Activated T-cell treated with anti-CD3 and anti-CD28 coated beads, Interleukin-2, amount 50 U/mL, for 4 hours (primary cell): ENCODE data around the gene RAB9A. TPM values are rescaled to one million over a fixed set of nuclear protein-coding genes. Genes with fewer than 3 reads are reported as not detected.

ENCODE experiments used
- ATAC-seq, 2 donors: fragments of 200-7000 bp; cut with Tn5 transposase; one replicate each; pipeline ENCODE4 v1.10.0; 2021
- DNase-seq: peaks from one replicate; pipeline ENCODE4 v3.0.0-alpha.2; 2020
- H3K27me3 Mint-ChIP-seq: one replicate; pipeline ENCODE4 v1.8.0; 2021; ENCODE audit warnings: low read depth, mixed read lengths
- H3K36me3 Mint-ChIP-seq: one replicate; pipeline ENCODE4 v1.8.0; 2022; ENCODE audit warnings: mixed read lengths; ENCODE audit not compliant: insufficient read depth
- H3K4me1 Mint-ChIP-seq: one replicate; pipeline ENCODE4 v1.8.0; 2021; ENCODE audit warnings: low read depth, mixed read lengths
- H3K4me3 Mint-ChIP-seq: one replicate; pipeline ENCODE4 v1.8.0; 2021; ENCODE audit warnings: mild to moderate bottlenecking, moderate library complexity, mixed read lengths
- H3K9me3 Mint-ChIP-seq: one replicate; pipeline ENCODE4 v1.8.0; 2021; ENCODE audit warnings: mixed read lengths
- total RNA-seq, 3 donors: library from RNA; stranded (reverse); gene quantifications; one replicate each; pipeline ENCODE4 v1.2.1, GENCODE V29; 2021

The RAB9A gene
- total RNA-seq, 3 donors from 2014 or later = 11.8 to 17.8 (median 17.3) TPM

GRCh38 chrX:13687203-13687602 is 1.7 kb upstream of the RAB9A start:
- Mint-ChIP-seq H3K4me3 (no peak overlapping the region), H3K9me3 (no peaks in the 10 kb centered on the region), H3K4me1 (peaks cover 45% of the 10 kb centered on the region), H3K27me3 (no peaks in the 10 kb centered on the region), H3K36me3 (no peaks in the 10 kb centered on the region)
- DNase-seq (no peak), ATAC-seq (no peak)

- Mint-ChIP-seq H3K36me3 (peaks cover 5% of the 10 kb centered on the region), H3K27me3 (no peaks in the 10 kb centered on the region), H3K4me3 (peak overlapping the region; percentile 88), H3K9me3 (no peaks in the 10 kb centered on the region), H3K4me1 (peaks cover 58% of the 10 kb centered on the region)
- ATAC-seq = peak; percentile 8 to 20
- no peak for DNase-seq
Measured at GRCh38 chrX:13688384-13688957, 457 bp upstream of the RAB9A start.

- peak overlapping the region; percentile 88 for H3K4me3 Mint-ChIP-seq
- DNase-seq (no peak), ATAC-seq (no peak)
- H3K9me3 Mint-ChIP-seq = no peaks in the 10 kb centered on the region
- no peaks in the 10 kb centered on the region for H3K27me3 Mint-ChIP-seq
- peaks cover 67% of the 10 kb centered on the region for H3K4me1 Mint-ChIP-seq
- peaks cover 8% of the 10 kb centered on the region for H3K36me3 Mint-ChIP-seq
Measured at GRCh38 chrX:13689741-13690211, 848 bp downstream of the RAB9A start.

- Mint-ChIP-seq H3K4me3 (peak overlapping the region; percentile 88), H3K4me1 (peaks cover 69% of the 10 kb centered on the region), H3K36me3 (peaks cover 8% of the 10 kb centered on the region), H3K27me3 (no peaks in the 10 kb centered on the region), H3K9me3 (no peaks in the 10 kb centered on the region)
- no peak for ATAC-seq
- DNase-seq = no peak
Measured at GRCh38 chrX:13690836-13691235, 1.9 kb downstream of the RAB9A start.

GRCh38 chrX:13691841-13692371 is 3.0 kb downstream of the RAB9A start:
- H3K4me3 Mint-ChIP-seq = peak overlapping the region; percentile 45
- H3K4me1 Mint-ChIP-seq = peaks cover 76% of the 10 kb centered on the region
- DNase-seq (no peak), ATAC-seq (no peak)
- peaks cover 8% of the 10 kb centered on the region for H3K36me3 Mint-ChIP-seq
- H3K27me3 Mint-ChIP-seq = no peaks in the 10 kb centered on the region
- H3K9me3 Mint-ChIP-seq = no peaks in the 10 kb centered on the region

- peaks cover 10% of the 10 kb centered on the region for H3K36me3 Mint-ChIP-seq
- no peak for ATAC-seq
Measured at GRCh38 chrX:13692771-13693231, 3.9 kb downstream of the RAB9A start.

GRCh38 chrX:13693341-13693961 is 4.5 kb downstream of the RAB9A start:
- Mint-ChIP-seq H3K4me1 (peaks cover 72% of the 10 kb centered on the region), H3K9me3 (no peaks in the 10 kb centered on the region), H3K4me3 (peak overlapping the region; percentile 45), H3K27me3 (no peaks in the 10 kb centered on the region), H3K36me3 (peaks cover 10% of the 10 kb centered on the region)
- DNase-seq (no peak), ATAC-seq (no peak)

More at GRCh38 chrX:13692771-13693231, 3.9 kb downstream of the RAB9A start:
- Mint-ChIP-seq H3K9me3 (no peaks in the 10 kb centered on the region), H3K27me3 (no peaks in the 10 kb centered on the region), H3K4me3 (peak overlapping the region; percentile 45), H3K4me1 (peaks cover 75% of the 10 kb centered on the region)
- DNase-seq = no peak

- no peak overlapping the region for H3K4me3 Mint-ChIP-seq
- H3K27me3 Mint-ChIP-seq = no peaks in the 10 kb centered on the region
- ATAC-seq = no peak
- DNase-seq = no peak
- H3K36me3 Mint-ChIP-seq = peaks cover 10% of the 10 kb centered on the region
- peaks cover 79% of the 10 kb centered on the region for H3K4me1 Mint-ChIP-seq
- H3K9me3 Mint-ChIP-seq = no peaks in the 10 kb centered on the region
Measured at GRCh38 chrX:13694359-13694758, 5.4 kb downstream of the RAB9A start.

- ATAC-seq (no peak), DNase-seq (no peak)
- H3K9me3 Mint-ChIP-seq = no peaks in the 10 kb centered on the region
- no peak overlapping the region for H3K4me3 Mint-ChIP-seq
- H3K36me3 Mint-ChIP-seq = peaks cover 10% of the 10 kb centered on the region
- H3K4me1 Mint-ChIP-seq = peaks cover 80% of the 10 kb centered on the region
- no peaks in the 10 kb centered on the region for H3K27me3 Mint-ChIP-seq
Measured at GRCh38 chrX:13694983-13695382, 6.1 kb downstream of the RAB9A start.

- peaks cover 10% of the 10 kb centered on the region for H3K36me3 Mint-ChIP-seq
- H3K4me1 Mint-ChIP-seq = peaks cover 73% of the 10 kb centered on the region
- H3K4me3 Mint-ChIP-seq = no peak overlapping the region
- H3K9me3 Mint-ChIP-seq = no peaks in the 10 kb centered on the region
- H3K27me3 Mint-ChIP-seq = no peaks in the 10 kb centered on the region
- no peak for DNase-seq
- no peak for ATAC-seq
Measured at GRCh38 chrX:13695601-13696115, 6.7 kb downstream of the RAB9A start.

GRCh38 chrX:13697455-13697854 is 8.5 kb downstream of the RAB9A start:
- Mint-ChIP-seq H3K27me3 (no peaks in the 10 kb centered on the region), H3K9me3 (no peaks in the 10 kb centered on the region), H3K4me3 (no peak overlapping the region), H3K4me1 (peaks cover 76% of the 10 kb centered on the region), H3K36me3 (peaks cover 10% of the 10 kb centered on the region)
- ATAC-seq = peak in 1 of 2 donors; percentile 20
- no peak for DNase-seq

GRCh38 chrX:13697976-13698375 is 9.0 kb downstream of the RAB9A start:
- H3K27me3 Mint-ChIP-seq = no peaks in the 10 kb centered on the region
- peaks cover 8% of the 10 kb centered on the region for H3K36me3 Mint-ChIP-seq
- H3K4me3 Mint-ChIP-seq = no peak overlapping the region
- peaks cover 76% of the 10 kb centered on the region for H3K4me1 Mint-ChIP-seq
- DNase-seq (no peak), ATAC-seq (no peak)
- H3K9me3 Mint-ChIP-seq = no peaks in the 10 kb centered on the region

- DNase-seq = no peak
- H3K4me1 Mint-ChIP-seq = peaks cover 76% of the 10 kb centered on the region
Measured at GRCh38 chrX:13698432-13698831, 9.5 kb downstream of the RAB9A start.

GRCh38 chrX:13699183-13699826 is 10.4 kb downstream of the RAB9A start:
- Mint-ChIP-seq H3K9me3 (no peaks in the 10 kb centered on the region), H3K27me3 (no peaks in the 10 kb centered on the region), H3K36me3 (peaks cover 5% of the 10 kb centered on the region), H3K4me3 (no peak overlapping the region), H3K4me1 (peaks cover 75% of the 10 kb centered on the region)
- ATAC-seq (peak in 1 of 2 donors; percentile 58), DNase-seq (no peak)

More at GRCh38 chrX:13698432-13698831, 9.5 kb downstream of the RAB9A start:
- peaks cover 5% of the 10 kb centered on the region for H3K36me3 Mint-ChIP-seq
- H3K4me3 Mint-ChIP-seq = no peak overlapping the region
- ATAC-seq = no peak
- no peaks in the 10 kb centered on the region for H3K9me3 Mint-ChIP-seq
- no peaks in the 10 kb centered on the region for H3K27me3 Mint-ChIP-seq
